ENCODE data around the gene ARHGAP42.

GRCh38 chr11:100970283-100971164 is 283.4 kb downstream of the ARHGAP42 start:
- TF ChIP-seq POLR2AphosphoS5 (IDR thresholded peaks at IDR 0.05; ENCODE audit: low read depth), result no peak
- TF ChIP-seq CTCF (IDR thresholded peaks at IDR 0.05; ENCODE audit: insufficient read depth, low read length), result no peak

Data from HL-60 (cell line).